SK-N-SH treated with all-trans-retinoic acid at 6 μM for 48 hours (cell line): Measurements from ENCODE around the gene EPHX1.

Experiments
- ATAC-seq: fragments of 200-7000 bp; cut with Tn5 transposase; 3 replicates; pipeline ENCODE4 v1.9.1; 2020; ENCODE audit warnings: mild to moderate bottlenecking, moderate library complexity
- ARNTL ChIP-seq: fragments of 450-650 bp; formaldehyde crosslinking; IDR thresholded peaks from 2 replicates; pipeline ENCODE4 v1.5.0; 2020; ENCODE audit warnings: low read depth, mild to moderate bottlenecking, moderate library complexity, borderline replicate concordance
- BACH2 ChIP-seq: fragments of 250-450 bp; sonication (Bioruptor Pico); IDR thresholded peaks from 2 replicates; pipeline ENCODE4 v1.9.0; 2021; ENCODE audit warnings: mild to moderate bottlenecking, borderline replicate concordance
- CSDC2 ChIP-seq: fragments of 250-450 bp; sonication (Bioruptor Pico); IDR thresholded peaks from 2 replicates; pipeline ENCODE4 v1.5.0; 2020; ENCODE audit warnings: mild to moderate bottlenecking, moderate library complexity
- ESRRG ChIP-seq: fragments of 250-450 bp; sonication (Bioruptor Pico); IDR thresholded peaks from 2 replicates; pipeline ENCODE4 v1.6.1; 2021; ENCODE audit warnings: mild to moderate bottlenecking
- GLIS3 ChIP-seq: fragments of 250-450 bp; sonication (Bioruptor Pico); IDR thresholded peaks from 2 replicates; pipeline ENCODE4 v1.5.0; 2020; ENCODE audit warnings: mild to moderate bottlenecking, moderate library complexity
- ISL1 ChIP-seq: fragments of 250-450 bp; sonication (Bioruptor Pico); IDR thresholded peaks from 2 replicates; pipeline ENCODE4 v2.1.2; 2022; ENCODE audit warnings: mild to moderate bottlenecking, moderate library complexity
- OSR1 ChIP-seq: fragments of 250-450 bp; sonication (Bioruptor Pico); IDR thresholded peaks from 2 replicates; pipeline ENCODE4 v1.8.0; 2022; ENCODE audit warnings: moderate library complexity, mild to moderate bottlenecking, inconsistent platforms
- PPARA ChIP-seq: fragments of 250-450 bp; sonication (Bioruptor Pico); IDR thresholded peaks from 2 replicates; pipeline ENCODE4 v1.5.0; 2020; ENCODE audit warnings: mild to moderate bottlenecking, borderline replicate concordance
- SNAI2 ChIP-seq: fragments of 250-450 bp; sonication (Bioruptor Pico); IDR thresholded peaks from 2 replicates; pipeline ENCODE4 v1.5.0; 2020; ENCODE audit warnings: mild to moderate bottlenecking, moderate library complexity
- TCF4 ChIP-seq: fragments of 250-450 bp; sonication (Bioruptor Pico); IDR thresholded peaks from 2 replicates; pipeline ENCODE4 v1.8.0; 2021; ENCODE audit warnings: mild to moderate bottlenecking, moderate library complexity, borderline replicate concordance
- TOX ChIP-seq: fragments of 250-450 bp; sonication (Bioruptor Pico); IDR thresholded peaks from 2 replicates; pipeline ENCODE4 v1.8.0; 2021; ENCODE audit warnings: mild to moderate bottlenecking, moderate library complexity, borderline replicate concordance
- ZFP3 ChIP-seq: fragments of 250-450 bp; sonication (Bioruptor Pico); IDR thresholded peaks from 2 replicates; pipeline ENCODE4 v1.5.0; 2020; ENCODE audit warnings: mild to moderate bottlenecking, moderate library complexity
- ZFP30 ChIP-seq: fragments of 450-650 bp; formaldehyde crosslinking; IDR thresholded peaks from 2 replicates; pipeline ENCODE4 v1.5.0; 2022; ENCODE audit warnings: mild to moderate bottlenecking, moderate library complexity
- ZNF565 ChIP-seq: fragments of 450-650 bp; formaldehyde crosslinking; conservative IDR thresholded peaks from 2 replicates; pipeline ENCODE4 v1.5.0; 2020; ENCODE audit warnings: low read depth, mild to moderate bottlenecking, moderate library complexity
- ZNF70 ChIP-seq: fragments of 450-650 bp; formaldehyde crosslinking; IDR thresholded peaks from 2 replicates; pipeline ENCODE4 v1.5.0; 2020; ENCODE audit warnings: mild to moderate bottlenecking, moderate library complexity
- TF ChIP-seq, protein P1 (sequence below): fragments of 250-450 bp; sonication (Bioruptor Pico); IDR thresholded peaks from 2 replicates; pipeline ENCODE4 v1.5.0; 2020; ENCODE audit warnings: mild to moderate bottlenecking, moderate library complexity
- TF ChIP-seq, protein P2 (sequence below): fragments of 250-450 bp; sonication (Bioruptor Pico); IDR thresholded peaks from 2 replicates; pipeline ENCODE4 v1.8.0; 2021; ENCODE audit warnings: low read depth, mild to moderate bottlenecking, moderate library complexity, borderline replicate concordance
- TF ChIP-seq, protein P3 (sequence below): fragments of 250-450 bp; sonication (Bioruptor Pico); IDR thresholded peaks from 2 replicates; pipeline ENCODE4 v1.5.1; 2020; ENCODE audit warnings: low read depth, mild to moderate bottlenecking, moderate library complexity
- TF ChIP-seq, protein P4 (sequence below): fragments of 250-450 bp; sonication (Bioruptor Pico); IDR thresholded peaks from 2 replicates; pipeline ENCODE4 v1.5.1; 2021; ENCODE audit warnings: mild to moderate bottlenecking, moderate library complexity

Gene EPHX1

DNA sequence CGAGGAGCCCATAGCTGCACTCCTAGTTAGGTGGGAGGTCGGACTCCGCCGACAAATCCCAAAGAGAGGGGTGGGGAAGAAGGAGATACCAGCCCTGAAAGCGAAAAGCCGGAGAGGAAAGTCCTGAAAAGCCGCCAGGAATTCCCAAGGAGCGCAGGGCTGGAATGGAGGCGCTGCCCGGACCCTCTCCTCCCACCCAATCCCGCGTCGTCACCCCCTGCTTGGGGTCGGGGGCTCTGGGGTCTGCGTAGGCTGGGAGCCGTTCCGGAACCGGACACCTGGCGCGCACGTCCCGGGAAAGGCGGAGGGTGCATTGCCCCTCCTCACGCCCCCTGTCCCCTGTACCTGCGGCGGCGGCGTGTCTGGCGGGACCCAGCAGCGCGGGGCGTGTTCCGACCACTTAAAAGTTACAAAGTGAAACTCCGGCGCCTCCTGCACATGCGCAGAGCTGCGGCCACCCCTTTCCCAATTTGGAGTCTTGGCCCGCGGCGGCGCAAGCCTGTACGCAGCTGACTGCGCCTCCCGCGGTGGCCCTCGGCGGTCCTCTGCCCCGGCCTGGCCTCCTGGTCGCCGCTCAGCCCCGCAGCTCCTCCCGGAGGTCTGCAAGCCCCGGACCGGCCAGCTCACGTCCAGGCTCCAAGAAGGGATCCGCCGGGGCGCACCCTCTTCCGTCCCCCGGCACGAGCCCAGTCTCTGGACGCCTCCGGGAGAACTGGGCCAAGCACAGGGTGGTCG, 72.2 kb downstream of the EPHX1 start, which contains the start of gene TMEM63A (continued):
- TF ChIP-seq, protein P1, sequence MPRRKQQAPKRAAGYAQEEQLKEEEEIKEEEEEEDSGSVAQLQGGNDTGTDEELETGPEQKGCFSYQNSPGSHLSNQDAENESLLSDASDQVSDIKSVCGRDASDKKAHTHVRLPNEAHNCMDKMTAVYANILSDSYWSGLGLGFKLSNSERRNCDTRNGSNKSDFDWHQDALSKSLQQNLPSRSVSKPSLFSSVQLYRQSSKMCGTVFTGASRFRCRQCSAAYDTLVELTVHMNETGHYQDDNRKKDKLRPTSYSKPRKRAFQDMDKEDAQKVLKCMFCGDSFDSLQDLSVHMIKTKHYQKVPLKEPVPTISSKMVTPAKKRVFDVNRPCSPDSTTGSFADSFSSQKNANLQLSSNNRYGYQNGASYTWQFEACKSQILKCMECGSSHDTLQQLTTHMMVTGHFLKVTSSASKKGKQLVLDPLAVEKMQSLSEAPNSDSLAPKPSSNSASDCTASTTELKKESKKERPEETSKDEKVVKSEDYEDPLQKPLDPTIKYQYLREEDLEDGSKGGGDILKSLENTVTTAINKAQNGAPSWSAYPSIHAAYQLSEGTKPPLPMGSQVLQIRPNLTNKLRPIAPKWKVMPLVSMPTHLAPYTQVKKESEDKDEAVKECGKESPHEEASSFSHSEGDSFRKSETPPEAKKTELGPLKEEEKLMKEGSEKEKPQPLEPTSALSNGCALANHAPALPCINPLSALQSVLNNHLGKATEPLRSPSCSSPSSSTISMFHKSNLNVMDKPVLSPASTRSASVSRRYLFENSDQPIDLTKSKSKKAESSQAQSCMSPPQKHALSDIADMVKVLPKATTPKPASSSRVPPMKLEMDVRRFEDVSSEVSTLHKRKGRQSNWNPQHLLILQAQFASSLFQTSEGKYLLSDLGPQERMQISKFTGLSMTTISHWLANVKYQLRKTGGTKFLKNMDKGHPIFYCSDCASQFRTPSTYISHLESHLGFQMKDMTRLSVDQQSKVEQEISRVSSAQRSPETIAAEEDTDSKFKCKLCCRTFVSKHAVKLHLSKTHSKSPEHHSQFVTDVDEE (CRISPR knock-in tag) = no peak
- no peak for TF ChIP-seq CSDC2 (CRISPR knock-in tag)
- no peak for TF ChIP-seq ARNTL (CRISPR knock-in tag)

DNA sequence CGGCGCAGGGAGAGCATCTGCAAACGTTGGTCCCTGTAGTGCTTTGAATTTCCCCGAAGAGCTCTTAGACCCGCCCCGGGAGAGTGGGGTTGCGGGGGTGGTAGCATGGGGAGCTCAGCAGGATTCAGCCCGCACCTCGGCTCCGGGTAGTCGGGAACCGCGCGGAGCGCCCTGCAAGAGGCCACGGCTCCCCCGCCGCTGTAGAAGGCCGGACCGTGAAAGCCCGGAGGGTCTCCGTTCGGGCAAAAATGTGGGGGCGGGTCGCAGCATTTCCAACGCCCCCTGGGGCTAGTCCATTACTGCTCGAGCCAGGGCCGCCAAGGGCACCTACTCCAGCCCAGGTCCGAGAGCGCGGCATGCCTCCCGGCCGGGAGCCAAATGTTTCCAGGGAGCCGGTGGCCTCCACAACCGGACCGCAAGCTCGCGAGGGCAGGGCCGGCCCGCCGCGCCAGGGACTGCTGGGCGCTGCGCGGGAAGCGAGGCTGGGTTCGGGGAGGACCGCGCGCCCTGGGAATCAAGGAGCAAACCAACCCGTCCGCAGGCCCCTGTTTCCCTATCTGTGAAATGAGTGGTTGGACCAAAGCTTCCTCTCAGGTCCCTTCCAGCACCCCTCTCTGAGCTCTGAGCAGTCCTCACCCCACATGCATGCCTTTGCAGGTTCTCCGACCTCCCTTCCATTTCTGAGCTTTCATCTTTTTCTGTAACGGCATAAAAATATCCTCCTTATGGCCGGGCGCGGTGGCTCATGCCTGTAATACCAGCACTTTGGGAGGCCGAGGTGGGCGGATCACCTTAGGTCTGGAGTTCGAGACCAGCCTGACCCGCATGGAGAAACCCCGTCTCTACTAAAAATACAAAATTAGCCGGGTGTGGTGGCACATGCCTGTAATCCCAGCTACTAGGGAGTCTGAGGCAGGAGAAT, 73.0 kb downstream of the EPHX1 start:
- ATAC-seq = peak; percentile 73

DNA sequence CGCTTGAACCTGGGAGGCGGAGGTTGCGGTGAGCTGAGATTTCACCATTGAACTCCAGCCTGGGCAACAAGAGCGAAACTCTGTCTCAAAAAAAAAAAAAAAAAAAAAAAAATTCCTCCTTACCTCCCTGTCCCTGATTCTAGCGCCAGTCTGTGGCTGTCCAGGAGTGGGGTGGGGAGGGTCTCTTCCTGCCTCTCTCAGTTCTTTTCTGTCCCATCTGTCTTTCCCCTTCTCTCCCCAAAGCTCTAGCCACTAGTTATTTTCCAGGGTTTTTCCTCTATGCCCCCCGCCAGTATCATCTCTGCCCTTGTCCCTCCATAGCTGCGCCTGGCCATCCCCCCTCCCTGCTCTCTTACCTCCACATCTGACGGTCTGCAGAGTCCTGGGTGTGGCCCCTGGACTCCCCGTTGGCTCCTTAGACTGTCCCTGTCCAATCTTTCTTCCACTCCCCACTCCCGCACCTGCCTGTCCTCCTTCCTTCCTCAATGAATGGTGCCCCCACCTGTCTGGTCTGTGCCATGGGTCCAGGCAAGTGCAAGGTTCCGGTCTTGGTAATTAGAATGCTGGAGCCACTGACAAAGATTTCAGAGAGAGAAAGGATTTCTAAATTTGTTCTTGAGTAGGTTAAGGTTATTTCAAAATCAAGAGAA, 73.8 kb downstream of the EPHX1 start:
- TF ChIP-seq CSDC2 (CRISPR knock-in tag) (no peak), ZNF70 (CRISPR knock-in tag) (no peak), ZFP30 (no peak), TCF4 (CRISPR knock-in tag) (no peak), ZNF565 (CRISPR knock-in tag) (no peak), ESRRG (no peak), TOX (no peak), ISL1 (CRISPR knock-in tag) (no peak), OSR1 (CRISPR knock-in tag) (no peak), SNAI2 (CRISPR knock-in tag) (no peak), ARNTL (CRISPR knock-in tag) (no peak), GLIS3 (CRISPR knock-in tag) (no peak), BACH2 (CRISPR knock-in tag) (no peak)
- TF ChIP-seq, protein P2, sequence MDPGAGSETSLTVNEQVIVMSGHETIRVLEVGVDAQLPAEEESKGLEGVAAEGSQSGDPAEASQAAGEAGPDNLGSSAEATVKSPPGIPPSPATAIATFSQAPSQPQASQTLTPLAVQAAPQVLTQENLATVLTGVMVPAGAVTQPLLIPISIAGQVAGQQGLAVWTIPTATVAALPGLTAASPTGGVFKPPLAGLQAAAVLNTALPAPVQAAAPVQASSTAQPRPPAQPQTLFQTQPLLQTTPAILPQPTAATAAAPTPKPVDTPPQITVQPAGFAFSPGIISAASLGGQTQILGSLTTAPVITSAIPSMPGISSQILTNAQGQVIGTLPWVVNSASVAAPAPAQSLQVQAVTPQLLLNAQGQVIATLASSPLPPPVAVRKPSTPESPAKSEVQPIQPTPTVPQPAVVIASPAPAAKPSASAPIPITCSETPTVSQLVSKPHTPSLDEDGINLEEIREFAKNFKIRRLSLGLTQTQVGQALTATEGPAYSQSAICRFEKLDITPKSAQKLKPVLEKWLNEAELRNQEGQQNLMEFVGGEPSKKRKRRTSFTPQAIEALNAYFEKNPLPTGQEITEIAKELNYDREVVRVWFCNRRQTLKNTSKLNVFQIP = no peak
- TF ChIP-seq, protein P3, sequence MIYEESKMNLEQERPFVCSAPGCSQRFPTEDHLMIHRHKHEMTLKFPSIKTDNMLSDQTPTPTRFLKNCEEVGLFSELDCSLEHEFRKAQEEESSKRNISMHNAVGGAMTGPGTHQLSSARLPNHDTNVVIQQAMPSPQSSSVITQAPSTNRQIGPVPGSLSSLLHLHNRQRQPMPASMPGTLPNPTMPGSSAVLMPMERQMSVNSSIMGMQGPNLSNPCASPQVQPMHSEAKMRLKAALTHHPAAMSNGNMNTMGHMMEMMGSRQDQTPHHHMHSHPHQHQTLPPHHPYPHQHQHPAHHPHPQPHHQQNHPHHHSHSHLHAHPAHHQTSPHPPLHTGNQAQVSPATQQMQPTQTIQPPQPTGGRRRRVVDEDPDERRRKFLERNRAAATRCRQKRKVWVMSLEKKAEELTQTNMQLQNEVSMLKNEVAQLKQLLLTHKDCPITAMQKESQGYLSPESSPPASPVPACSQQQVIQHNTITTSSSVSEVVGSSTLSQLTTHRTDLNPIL (CRISPR knock-in tag) = no peak
- TF ChIP-seq, protein P1 (CRISPR knock-in tag) = no peak
- TF ChIP-seq, protein P4, sequence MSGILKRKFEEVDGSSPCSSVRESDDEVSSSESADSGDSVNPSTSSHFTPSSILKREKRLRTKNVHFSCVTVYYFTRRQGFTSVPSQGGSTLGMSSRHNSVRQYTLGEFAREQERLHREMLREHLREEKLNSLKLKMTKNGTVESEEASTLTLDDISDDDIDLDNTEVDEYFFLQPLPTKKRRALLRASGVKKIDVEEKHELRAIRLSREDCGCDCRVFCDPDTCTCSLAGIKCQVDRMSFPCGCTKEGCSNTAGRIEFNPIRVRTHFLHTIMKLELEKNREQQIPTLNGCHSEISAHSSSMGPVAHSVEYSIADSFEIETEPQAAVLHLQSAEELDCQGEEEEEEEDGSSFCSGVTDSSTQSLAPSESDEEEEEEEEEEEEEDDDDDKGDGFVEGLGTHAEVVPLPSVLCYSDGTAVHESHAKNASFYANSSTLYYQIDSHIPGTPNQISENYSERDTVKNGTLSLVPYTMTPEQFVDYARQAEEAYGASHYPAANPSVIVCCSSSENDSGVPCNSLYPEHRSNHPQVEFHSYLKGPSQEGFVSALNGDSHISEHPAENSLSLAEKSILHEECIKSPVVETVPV (CRISPR knock-in tag) = no peak
- no peak for ATAC-seq

More for the DNA sequence above, 73.0 kb downstream of the EPHX1 start:
- TF ChIP-seq CSDC2 (CRISPR knock-in tag) (no peak), ZFP3 (CRISPR knock-in tag) (no peak), BACH2 (CRISPR knock-in tag) (no peak), PPARA (no peak)
- TF ChIP-seq, protein P2 = no peak
